Activated CD4-positive, alpha-beta T cell treated with anti-CD3 and anti-CD28 coated beads for 48 hours (primary cell): ENCODE data around the gene MGA.

Source experiments
- DNase-seq: peaks from one replicate; pipeline ENCODE4 v3.0.0-alpha.2; 2020

Gene MGA

DNA sequence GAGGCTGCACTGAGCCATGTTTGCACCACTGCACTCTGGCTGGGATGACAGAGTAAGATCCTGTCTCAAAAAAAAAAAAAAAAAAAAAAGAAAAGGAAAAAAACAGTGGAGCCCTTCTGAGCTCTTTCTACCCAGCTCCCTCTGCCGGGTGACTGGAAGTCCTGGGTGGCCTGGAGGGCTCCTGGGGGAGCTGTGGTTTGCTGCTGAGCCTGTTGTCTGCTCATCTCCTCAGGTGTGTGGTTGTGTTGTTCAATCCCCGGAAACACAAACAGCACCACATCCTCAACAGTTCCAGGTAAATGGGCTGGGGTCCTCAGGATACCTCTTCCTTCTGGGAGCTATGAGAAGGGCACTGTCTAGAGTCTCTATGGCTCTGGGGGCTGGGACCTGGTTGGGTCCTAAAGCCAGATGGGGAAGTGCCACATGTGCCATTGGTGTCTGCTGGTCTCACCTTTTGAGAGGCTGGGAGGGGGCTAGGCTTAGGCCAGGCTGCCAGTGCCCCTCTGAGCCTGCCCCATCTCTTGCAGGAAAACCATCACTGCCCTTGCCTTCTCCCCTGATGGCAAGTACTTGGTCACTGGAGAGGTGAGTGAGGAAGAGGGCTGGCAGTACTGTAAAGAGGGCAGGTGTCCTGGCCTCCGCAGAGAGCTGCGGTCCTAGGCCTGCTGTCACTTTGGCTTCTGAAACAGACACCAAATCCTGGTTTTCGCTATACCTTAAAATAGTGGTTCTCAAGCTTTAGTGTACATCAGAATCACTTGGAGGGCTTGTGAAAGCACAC is 150.6 kb downstream of the MGA start:
- DNase-seq = no peak

DNA sequence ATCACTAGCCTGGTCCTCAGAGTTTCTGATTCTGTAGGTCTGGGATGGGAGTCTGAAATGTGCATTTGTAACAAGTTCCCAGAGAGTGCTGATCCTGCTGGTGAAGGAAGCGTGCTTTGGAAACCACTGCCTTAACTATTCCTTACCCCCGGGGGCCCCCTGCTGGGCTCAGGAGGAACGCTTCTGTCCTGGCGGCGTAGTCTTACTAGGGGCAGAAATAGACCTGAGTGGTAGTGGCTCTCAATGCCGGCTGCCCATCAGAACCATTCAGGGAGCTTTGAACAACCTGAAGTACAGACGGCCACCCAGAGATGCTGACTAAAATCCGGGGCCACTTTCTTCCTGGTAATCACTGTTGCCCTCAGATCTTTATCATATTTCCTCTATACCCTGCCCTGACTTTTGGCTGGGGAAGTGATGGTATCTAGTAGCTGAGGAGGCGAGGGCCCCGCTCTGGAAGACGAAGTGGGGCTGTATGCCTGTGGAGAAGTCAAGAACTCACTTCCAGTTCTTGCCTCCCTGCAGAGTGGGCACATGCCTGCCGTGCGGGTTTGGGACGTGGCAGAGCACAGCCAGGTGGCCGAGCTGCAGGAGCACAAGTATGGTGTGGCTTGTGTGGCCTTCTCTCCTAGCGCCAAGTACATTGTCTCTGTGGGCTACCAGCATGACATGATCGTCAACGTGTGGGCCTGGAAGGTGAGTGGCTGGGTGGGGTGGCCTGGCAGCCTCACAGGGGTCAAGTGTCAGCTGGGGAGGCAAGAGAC is 151.4 kb downstream of the MGA start:
- peak; percentile 83 for DNase-seq

DNA sequence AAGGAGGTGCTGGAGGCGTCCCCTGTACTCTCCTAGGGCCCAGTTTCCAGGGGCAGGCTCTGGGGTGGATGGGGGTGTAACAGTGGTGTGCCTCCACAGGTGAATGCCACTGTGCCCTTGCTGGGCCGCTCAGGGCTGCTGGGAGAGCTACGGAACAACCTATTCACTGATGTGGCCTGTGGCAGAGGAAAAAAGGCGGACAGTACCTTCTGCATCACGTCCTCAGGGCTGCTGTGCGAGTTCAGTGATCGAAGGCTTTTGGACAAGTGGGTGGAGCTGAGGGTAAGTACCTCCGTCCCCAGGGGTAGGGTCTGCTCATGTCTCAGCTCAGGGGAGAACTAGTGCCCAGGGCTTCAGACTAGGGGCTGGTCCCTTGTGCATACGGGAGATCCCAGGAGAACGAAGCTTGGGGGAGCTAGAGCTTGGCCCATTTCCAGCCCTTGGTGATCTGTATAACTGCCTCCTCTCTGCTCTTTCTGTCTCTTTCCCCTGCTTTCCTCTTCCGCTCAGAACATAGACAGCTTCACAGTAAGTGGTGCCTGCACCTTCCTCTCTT is 152.7 kb downstream of the MGA start:
- no peak for DNase-seq

DNA sequence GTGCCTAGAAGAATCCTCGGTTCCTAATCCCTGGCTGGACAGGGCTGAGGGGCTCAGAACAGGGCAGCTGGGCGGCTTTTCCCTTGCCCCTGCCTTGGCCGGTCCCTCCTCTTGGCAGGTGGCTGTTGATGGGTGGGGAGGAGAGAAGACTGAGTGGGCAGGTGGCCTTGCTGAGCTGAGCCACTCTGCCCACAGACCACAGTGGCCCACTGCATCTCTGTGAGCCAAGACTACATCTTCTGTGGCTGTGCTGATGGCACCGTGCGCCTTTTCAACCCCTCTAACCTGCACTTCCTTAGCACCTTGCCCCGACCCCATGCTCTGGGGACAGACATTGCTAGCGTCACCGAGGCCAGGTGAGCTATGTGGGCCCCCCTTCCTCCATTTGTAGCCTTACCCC is 153.2 kb downstream of the MGA start:
- no peak for DNase-seq

DNA sequence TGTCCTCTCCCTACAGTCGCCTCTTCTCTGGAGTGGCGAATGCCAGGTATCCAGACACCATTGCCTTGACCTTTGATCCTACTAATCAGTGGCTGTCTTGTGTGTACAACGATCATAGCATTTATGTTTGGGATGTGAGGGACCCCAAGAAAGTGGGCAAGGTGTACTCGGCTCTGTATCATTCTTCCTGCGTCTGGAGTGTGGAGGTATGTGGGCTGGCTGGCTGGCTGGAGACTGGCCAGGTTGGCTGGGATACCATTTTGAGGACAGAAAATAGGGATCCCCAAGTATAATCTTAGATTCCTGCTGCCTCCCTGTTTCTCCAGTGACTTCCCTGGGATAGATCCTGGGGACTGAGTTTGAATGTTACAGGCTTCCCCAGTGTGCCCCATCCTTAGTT is 154.3 kb downstream of the MGA start:
- no peak for DNase-seq

DNA sequence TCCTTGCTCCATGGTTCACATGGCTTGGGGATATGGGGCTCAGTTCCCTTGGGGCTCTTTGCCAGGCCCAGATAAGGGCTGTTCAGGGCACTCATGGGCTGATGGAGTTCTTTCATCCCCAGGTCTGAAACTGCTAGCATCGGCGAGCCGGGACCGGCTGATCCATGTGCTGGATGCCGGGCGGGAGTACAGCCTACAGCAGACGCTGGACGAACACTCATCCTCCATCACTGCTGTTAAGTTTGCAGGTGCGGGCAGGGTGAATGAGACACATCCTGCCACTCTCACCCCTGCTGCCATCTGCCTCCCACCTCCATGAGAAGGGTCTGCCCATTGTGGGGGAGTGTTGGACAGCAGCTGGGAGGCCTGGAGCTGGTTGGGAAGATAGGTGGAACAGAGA is 156.6 kb downstream of the MGA start:
- no peak for DNase-seq

DNA sequence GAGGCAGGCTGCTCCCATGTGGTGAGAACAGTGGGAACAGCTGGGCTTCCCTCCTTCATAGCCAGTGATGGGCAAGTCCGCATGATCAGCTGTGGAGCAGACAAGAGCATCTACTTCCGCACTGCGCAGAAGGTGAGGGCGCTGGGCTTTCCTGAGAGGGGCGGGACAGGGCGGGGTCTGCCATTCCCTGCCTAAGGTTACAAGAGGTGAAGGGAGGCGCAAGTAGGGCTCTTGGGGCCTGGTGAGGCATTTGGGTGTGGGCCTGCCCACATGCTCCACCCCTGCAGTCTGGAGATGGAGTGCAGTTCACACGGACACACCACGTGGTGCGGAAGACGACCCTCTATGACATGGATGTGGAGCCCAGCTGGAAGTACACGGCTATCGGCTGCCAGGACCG is 157.1 kb downstream of the MGA start:
- no peak for DNase-seq

DNA sequence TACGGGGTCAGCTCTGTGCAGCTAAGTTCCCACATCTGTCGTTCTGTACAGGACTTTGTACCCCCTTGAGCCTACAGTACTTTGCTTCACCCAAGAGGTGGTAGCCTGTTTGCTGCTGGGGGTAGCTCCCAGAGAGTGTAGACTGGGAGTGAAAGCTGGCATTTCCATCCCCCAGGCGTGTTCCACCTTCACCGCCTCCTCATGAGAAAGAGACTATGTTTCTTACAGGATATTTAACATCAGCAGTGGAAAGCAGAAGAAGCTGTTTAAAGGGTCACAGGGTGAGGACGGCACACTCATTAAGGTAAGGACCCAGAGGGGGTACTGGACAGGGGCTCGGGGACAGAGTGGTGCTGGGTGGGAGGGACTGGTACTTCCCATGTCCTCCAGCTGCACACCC is 157.6 kb downstream of the MGA start:
- no peak for DNase-seq

DNA sequence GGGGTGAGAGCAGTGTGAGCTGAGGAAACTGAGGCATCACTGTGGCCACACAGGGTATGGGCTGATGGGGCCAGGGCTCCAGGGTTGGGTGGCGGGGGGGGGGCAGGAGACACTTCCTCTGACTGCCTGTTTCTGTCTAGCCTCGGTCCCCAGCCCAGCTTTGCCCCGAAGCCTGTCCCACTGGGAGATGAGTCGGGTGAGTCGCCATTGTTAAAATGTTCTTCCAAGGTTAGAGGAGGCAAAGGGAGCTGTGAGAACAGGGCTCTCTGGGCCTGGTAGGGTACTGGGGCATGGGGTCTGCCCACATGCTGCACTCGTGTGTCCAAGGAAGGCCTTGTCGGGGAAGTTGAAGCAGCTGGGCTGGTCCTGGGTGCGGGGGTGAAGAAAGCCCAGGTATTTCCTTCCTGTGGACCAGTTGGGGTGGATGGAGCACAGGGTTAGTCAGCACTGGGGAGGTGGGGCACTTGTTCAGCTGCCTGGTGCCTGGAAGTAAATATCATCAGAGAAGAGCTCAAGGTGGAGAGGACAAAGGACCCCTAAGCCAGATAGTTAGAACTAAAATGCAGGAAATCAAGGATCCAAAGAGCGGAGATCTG is 159.3 kb downstream of the MGA start:
- DNase-seq = no peak

DNA sequence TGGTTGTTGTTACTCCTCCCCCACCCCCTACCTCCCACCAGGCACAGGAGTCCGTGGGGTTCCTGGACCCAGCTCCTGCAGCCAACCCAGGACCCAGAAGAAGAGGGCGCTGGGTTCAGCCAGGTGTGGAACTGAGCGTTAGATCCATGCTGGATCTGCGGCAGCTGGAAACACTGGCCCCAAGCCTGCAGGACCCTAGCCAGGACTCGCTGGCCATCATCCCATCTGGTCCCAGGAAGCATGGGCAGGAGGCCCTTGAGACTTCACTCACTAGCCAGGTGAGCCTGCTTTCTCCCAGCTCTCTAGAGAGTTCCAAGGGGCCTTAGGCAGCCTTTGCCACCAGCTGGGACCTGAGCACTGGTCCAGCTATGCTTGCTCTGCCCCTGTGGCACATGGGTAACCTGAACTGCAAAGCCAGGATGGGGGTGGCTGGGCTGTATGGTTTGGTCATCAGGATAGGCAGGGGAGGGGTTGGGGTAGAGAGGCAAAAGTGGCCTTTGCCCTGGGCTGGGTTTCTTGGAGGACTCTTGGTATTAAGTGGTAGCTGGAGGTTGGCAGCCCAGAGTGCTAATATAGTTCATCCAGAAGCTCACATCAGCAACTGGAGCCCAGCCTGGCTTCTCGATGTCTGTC is 160.7 kb downstream of the MGA start:
- DNase-seq = no peak

DNA sequence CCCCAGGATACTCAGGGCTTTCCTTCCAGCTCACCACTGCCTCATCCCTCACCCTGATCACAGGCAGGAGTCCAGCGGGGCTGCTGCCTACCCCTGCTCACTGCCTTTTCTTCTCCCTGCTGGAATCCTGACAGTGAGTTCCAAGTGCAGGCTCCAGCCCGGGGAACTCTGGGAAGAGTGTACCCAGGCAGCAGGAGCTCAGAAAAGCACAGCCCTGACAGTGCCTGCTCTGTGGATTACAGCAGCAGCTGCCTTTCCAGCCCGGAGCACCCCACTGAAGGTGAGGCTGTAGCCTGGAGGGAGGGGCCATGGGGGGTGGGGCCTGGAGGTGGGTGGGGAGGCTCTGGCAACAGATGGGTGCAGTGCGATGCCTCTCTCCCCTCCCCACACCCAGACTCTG is 161.6 kb downstream of the MGA start:
- no peak for DNase-seq

DNA sequence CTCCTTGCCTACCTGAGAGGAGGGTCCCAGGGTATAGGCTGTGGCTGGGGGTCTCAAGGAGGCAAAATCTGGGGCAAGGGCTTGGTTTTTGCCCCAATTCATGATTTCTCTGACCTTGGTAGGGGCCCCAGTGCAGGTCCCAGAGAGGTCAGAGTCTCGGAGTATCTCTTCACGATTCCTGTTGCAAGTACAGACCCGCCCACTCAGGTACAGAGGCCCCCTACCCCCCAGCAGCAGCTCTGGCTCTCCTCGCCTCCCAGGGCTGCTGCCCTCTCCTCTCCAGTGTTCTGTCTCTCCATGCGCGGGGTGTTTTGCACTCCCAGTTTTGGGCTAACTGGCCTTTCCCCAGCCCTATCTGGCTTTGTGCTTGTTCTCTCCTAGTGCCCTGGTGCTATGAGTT is 162.3 kb downstream of the MGA start:
- DNase-seq = no peak
